Endothelial cell of umbilical vein (primary cell): ENCODE measurements around the gene TLR8. TPM values are rescaled to one million over a fixed set of nuclear protein-coding genes. Genes with fewer than 3 reads are reported as not detected.

Experiments used
- BruUV-seq: library from RNA; stranded (reverse); fragments of 400-500 nt; replicated peaks from 2 replicates; lab custom pipeline; 2021; lab: Mats Ljungman, UMichigan
- CTCF ChIA-PET: fragments of 300-600, 350-600 bp; sonication (Branson Sonifier 250); formaldehyde crosslinking; loops from one replicate; lab custom pipeline; 2021; ENCODE audit warnings: antibody characterized with exemption, inconsistent platforms; lab: Charles Lee
- POLR2A ChIA-PET: fragments of 300-600, 350-600 bp; sonication (Branson Sonifier 250); formaldehyde crosslinking; loops from one replicate; lab custom pipeline; 2021; ENCODE audit warnings: antibody characterized with exemption, inconsistent platforms; lab: Charles Lee
- DNase-seq: peaks from one replicate; pipeline ENCODE4 v3.0.0-alpha.2; 2011; ENCODE audit warnings: low read depth, low spot score
- FAIRE-seq: peaks from 2 replicates; lab custom pipeline; 2011; peaks lifted over from hg19 to GRCh38; lab: Jason Lieb, UNC
- H2AFZ ChIP-seq: 2 replicates; pipeline ENCODE4 v1.6.0; 2012; ENCODE audit warnings: low read depth, low read length, control low read depth, inconsistent platforms
- H3K27ac ChIP-seq: 2 replicates; pipeline ENCODE4 v1.5.1; 2011; ENCODE audit warnings: low read depth, mild to moderate bottlenecking, control low read depth, low read length, moderate library complexity; ENCODE audit not compliant: insufficient read depth
- H3K27me3 ChIP-seq, 2 experiments: 2 replicates each; pipeline versions ENCODE4 v1.6.0 to v1.6.1; 2011; ENCODE audit warnings: low read length in 2 of 2, mixed read lengths in 1 of 2; ENCODE audit not compliant: control insufficient read depth in 2 of 2, insufficient read depth in 2 of 2
- H3K36me3 ChIP-seq, 2 experiments: 2 replicates in 1 of 2; 3 replicates in 1 of 2; pipeline ENCODE4 v1.5.1; 2011; ENCODE audit warnings: low read length in 2 of 2, mild to moderate bottlenecking in 1 of 2, moderate library complexity in 1 of 2; ENCODE audit not compliant: control insufficient read depth in 2 of 2, insufficient read depth in 2 of 2; ENCODE audit errors: extremely low read depth in 1 of 2
- H3K4me1 ChIP-seq: 3 replicates; pipeline ENCODE4 v1.5.1; 2011; ENCODE audit warnings: mild to moderate bottlenecking, low read length; ENCODE audit not compliant: control insufficient read depth, insufficient read depth; ENCODE audit errors: extremely low read depth
- H3K4me2 ChIP-seq: 2 replicates; pipeline ENCODE4 v1.6.1; 2011; ENCODE audit warnings: low read length, control low read depth, mixed read lengths; ENCODE audit not compliant: insufficient read depth
- H3K4me3 ChIP-seq, 3 experiments: fragments of 200-600 bp in 1 of 3; sonication (generic), shearing (Covaris generic) in 1 of 3; replicated peaks in 1 of 3; 2 replicates each; pipeline ENCODE4 v1.5.1; 2011 to 2016; ENCODE audit warnings: control low read depth in 3 of 3, low read length in 3 of 3, mild to moderate bottlenecking in 2 of 3, inconsistent platforms in 1 of 3, low read depth in 1 of 3, moderate library complexity in 1 of 3; ENCODE audit not compliant: insufficient read depth in 1 of 3
- H3K79me2 ChIP-seq: 2 replicates; pipeline ENCODE4 v1.6.0; 2012; ENCODE audit warnings: low read length, inconsistent platforms; ENCODE audit not compliant: control insufficient read depth, insufficient read depth
- H3K9ac ChIP-seq: replicated peaks from 2 replicates; pipeline ENCODE3; 2011; ENCODE audit warnings: low read length, control low read depth; ENCODE audit not compliant: insufficient read depth; ENCODE audit errors: extremely low read depth
- H3K9me1 ChIP-seq: replicated peaks from 3 replicates; pipeline ENCODE4 v1.6.0; 2011; ENCODE audit warnings: mild to moderate bottlenecking, low read length; ENCODE audit not compliant: control insufficient read depth, insufficient read depth; ENCODE audit errors: extremely low read depth
- H3K9me3 ChIP-seq: replicated peaks from 2 replicates; pipeline ENCODE4 v1.5.1; 2012; ENCODE audit warnings: low read length, inconsistent platforms; ENCODE audit not compliant: control insufficient read depth, insufficient read depth
- H4K20me1 ChIP-seq: replicated peaks from 2 replicates; pipeline ENCODE3; 2011; ENCODE audit warnings: mild to moderate bottlenecking, low read length; ENCODE audit not compliant: control insufficient read depth, insufficient read depth; ENCODE audit errors: extremely low read depth
- GATA2 ChIP-seq: IDR thresholded peaks from 2 replicates; pipeline ENCODE4 v1.7.0; 2011; ENCODE audit warnings: low read depth, mild to moderate bottlenecking, moderate library complexity, mixed read lengths, low read length; ENCODE audit not compliant: insufficient read length, insufficient read depth
- MYC ChIP-seq: IDR thresholded peaks from one replicate; pipeline ENCODE4 v1.6.1; 2011; ENCODE audit warnings: mild to moderate bottlenecking, low read depth, low read length
- dilution Hi-C: fragments of 300-500 bp; cut with MboI; formaldehyde crosslinking; loops from one replicate; pipeline ENCODE4 v1.15.0; 2019; ENCODE audit warnings: low sequenced_read_pairs; ENCODE audit not compliant: extremely low pct_ligation_motif_present
- intact Hi-C: fragments of 100-400 bp; cut with micrococcal nuclease; formaldehyde crosslinking; loops from one replicate; pipeline ENCODE4 v1.10.0; 2022
- polyA plus RNA-seq, 4 experiments: library from polyadenylated mRNA; depleted of rRNA in 3 of 4; stranded (reverse) in 3 of 4; unstranded in 1 of 4; fragments of >200 nt; gene quantifications; 2 replicates each; pipeline versions ENCODE4 v1.2.1 to v1.2.3, GENCODE V29; 2011 to 2012; ENCODE audit warnings: missing spikeins in 1 of 4
- total RNA-seq: library from RNA; stranded (reverse); gene quantifications from 2 replicates; pipeline ENCODE4 v1.2.3, GENCODE V29; 2021
- TF ChIP-seq, protein P1 (sequence below), 2 donors: IDR thresholded peaks; 1 replicate in 1 of 2; 2 replicates in 1 of 2; pipeline ENCODE4 v1.5.1; 2011; ENCODE audit warnings: low read length in 2 of 2, mild to moderate bottlenecking in 2 of 2, moderate library complexity in 2 of 2, control low read depth in 1 of 2, inconsistent platforms in 1 of 2, low read depth in 1 of 2; ENCODE audit not compliant: insufficient read depth in 1 of 2; ENCODE audit errors: extremely low read depth in 1 of 2

Gene TLR8
- total and polyA plus RNA-seq, 2 donors (not counting 3 experiments of a cell fraction or from before 2014, with no cell fraction given) = not detected

GRCh38 chrX:12946838-12947544, 40.6 kb downstream of the TLR8 start:
- Histone ChIP-seq H4K20me1 (no peaks in the 10 kb centered on the region), H3K9me1 (no peaks in the 10 kb centered on the region), H3K9ac (peak overlapping the region; percentile 62), H3K4me3 (no peak overlapping the region), H3K9me3 (no peaks in the 10 kb centered on the region), H3K4me2 (no peak overlapping the region), H3K79me2 (no peaks in the 10 kb centered on the region), H3K27me3 (no peaks in the 10 kb centered on the region), H3K4me1 (peaks cover 27% of the 10 kb centered on the region), H3K27ac (peak overlapping the region; percentile 64), H2AFZ (peak overlapping the region; percentile 12), H3K36me3 (no peaks in the 10 kb centered on the region)
- dilution Hi-C loops (no loop called here), intact Hi-C loops (loop anchor here (1.0 to 5.0 kb wide), 7 partner anchors 32 to 1085 kb away; no protein-coding TSS in a partner anchor)
- CTCF ChIA-PET = interaction anchor here (0.5 to 2.5 kb wide), 61 partner anchors 9 to 1083 kb away, joined by 3 to 64 read pairs (median 4); partner anchors contain the start of genes GEMIN8 and TMSB4X
- peak; percentile 88 for FAIRE-seq
- POLR2A ChIA-PET = interaction anchor here (0.6 to 1.5 kb wide), 8 partner anchors 9 to 541 kb away, joined by 3 to 18 read pairs (median 4); partner anchors contain the start of gene TMSB4X
- peak; percentile 90 for DNase-seq
- BruUV-seq = TSS peak; percentile 68
- TF ChIP-seq MYC = no peak
- TF ChIP-seq GATA2 = peak; percentile 27
- TF ChIP-seq, protein P1, sequence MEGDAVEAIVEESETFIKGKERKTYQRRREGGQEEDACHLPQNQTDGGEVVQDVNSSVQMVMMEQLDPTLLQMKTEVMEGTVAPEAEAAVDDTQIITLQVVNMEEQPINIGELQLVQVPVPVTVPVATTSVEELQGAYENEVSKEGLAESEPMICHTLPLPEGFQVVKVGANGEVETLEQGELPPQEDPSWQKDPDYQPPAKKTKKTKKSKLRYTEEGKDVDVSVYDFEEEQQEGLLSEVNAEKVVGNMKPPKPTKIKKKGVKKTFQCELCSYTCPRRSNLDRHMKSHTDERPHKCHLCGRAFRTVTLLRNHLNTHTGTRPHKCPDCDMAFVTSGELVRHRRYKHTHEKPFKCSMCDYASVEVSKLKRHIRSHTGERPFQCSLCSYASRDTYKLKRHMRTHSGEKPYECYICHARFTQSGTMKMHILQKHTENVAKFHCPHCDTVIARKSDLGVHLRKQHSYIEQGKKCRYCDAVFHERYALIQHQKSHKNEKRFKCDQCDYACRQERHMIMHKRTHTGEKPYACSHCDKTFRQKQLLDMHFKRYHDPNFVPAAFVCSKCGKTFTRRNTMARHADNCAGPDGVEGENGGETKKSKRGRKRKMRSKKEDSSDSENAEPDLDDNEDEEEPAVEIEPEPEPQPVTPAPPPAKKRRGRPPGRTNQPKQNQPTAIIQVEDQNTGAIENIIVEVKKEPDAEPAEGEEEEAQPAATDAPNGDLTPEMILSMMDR (IDR thresholded peaks at IDR 0.05; ENCODE audit: extremely low read depth in 1 of 2, insufficient read depth in 1 of 2, low read depth in 1 of 2, low read length in 2 of 2) = peak; percentile 85 to 87
